GM08714 (cell line): ENCODE measurements around the gene SLC6A5.

Experiments
- H3K4me3 ChIP-seq: fragments of 200-500 bp; sonication (Bioruptor generic); 2 replicates; pipeline ENCODE4 v1.5.1; 2014; ENCODE audit warnings: mild to moderate bottlenecking, low read length, inconsistent platforms
- ZNF274 ChIP-seq: IDR thresholded peaks from 2 replicates; pipeline ENCODE4 v1.6.1; 2012; ENCODE audit warnings: mild to moderate bottlenecking, low read depth, low read length

SLC6A5 gene

DNA sequence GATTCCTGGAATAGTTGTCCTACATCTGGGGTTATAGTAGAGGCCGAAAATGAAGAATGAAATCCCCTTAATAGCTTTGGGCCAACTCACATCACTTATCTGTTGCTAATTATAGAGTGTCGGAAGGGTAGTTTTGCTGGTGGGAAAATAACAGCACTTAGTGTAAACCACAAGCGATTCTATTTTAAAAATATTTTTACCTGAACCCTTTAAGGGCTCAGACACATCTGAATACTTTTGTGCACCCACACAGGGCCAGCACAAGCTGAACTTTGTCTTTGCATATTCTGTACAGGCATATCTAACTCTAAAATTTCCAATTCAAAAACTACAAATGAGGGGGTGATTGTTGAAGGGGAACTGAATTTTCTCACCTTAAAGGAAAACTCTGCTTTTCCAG lies 27.6 kb downstream of the SLC6A5 start:
- no peak for TF ChIP-seq ZNF274

DNA sequence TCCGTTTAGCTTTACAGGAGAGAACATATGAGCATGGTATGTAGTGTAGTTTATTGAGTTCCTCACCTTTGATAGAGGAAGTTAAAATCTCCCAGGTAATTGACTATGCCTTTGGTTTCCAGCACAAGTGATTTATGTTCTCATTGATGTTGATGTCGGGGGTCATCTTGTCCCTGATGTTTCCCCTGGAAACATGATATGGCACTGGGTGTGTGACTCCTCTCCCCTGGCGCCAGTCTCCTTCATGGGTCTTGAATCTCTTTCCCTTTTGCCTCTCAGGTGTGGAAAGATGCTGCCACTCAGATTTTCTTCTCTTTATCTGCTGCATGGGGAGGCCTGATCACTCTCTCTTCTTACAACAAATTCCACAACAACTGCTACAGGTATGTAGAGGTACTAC lies 28.3 kb downstream of the SLC6A5 start:
- H3K4me3 ChIP-seq, result no peak overlapping the region
- no peak for TF ChIP-seq ZNF274

More for the DNA sequence above, 27.6 kb downstream of the SLC6A5 start:
- no peak overlapping the region for H3K4me3 ChIP-seq

DNA sequence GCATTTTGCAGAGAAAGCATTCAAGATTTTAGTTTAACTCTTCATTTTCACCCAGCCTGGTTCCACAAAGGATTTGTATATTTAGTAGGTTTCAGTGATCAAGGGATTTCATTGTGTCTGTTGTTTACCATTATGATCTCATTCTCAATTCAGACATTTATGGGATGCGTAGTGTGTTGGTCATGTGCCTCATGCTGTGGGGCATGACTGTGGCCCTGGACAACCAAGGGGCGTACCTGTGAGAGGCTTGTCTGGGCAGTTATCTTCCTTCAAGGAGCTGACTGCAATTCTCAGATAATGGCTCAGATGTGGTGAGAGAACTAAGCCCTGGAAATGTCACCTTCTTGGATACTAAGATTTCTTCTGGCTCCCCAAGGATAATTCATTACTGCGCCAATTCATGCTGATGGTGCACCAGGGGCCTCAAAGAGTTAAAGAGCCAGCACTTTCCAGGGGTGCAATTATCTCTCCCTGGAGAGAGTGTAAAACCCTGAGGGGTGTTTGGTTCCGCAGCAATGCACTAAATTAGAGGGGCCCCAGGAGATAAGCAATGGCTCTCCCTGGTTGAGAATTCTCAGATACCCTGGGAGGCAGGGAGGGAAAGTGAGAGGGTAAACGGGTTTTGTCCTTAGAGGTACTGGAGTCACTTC lies 32.2 kb downstream of the SLC6A5 start:
- no peak for TF ChIP-seq ZNF274
- no peak overlapping the region for H3K4me3 ChIP-seq

DNA sequence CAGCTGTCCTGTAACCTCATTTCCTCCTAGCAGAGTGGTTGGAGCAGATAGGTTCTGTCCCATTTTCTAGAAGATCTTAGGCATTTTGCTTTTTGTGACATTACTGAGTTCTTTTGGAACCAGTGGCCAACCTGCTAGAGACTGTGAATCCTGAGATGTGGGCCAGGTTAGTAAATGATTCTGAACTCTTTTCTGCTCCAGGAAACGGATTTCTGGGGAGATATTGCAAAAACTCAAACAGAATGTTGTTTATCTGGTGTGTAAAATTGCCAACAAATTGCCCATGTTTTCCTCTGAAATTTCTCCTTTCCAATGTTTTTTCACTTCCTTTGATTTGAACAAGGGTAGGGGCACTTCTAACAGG lies 32.7 kb downstream of the SLC6A5 start:
- no peak for TF ChIP-seq ZNF274
- H3K4me3 ChIP-seq, result no peak overlapping the region

DNA sequence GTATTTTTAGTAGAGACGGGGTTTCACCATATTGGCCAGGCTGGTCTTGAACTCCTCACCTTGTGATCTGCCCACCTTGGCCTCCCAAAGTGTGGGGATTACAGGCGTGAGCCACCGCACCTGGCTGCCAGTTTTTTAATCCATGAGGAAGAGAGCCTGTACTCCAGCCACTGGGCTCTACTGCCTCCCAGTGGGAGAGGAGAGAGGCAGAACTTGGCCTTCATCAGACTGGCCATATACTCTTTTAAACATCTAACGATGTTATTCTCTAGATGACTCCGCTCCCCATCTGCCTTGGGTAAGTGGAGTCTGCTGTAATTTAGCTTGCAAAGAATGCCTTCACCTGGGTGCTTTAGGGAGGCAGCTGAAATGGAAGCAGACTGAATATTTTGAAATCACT lies 34.6 kb downstream of the SLC6A5 start:
- no peak for TF ChIP-seq ZNF274
- no peak overlapping the region for H3K4me3 ChIP-seq

DNA sequence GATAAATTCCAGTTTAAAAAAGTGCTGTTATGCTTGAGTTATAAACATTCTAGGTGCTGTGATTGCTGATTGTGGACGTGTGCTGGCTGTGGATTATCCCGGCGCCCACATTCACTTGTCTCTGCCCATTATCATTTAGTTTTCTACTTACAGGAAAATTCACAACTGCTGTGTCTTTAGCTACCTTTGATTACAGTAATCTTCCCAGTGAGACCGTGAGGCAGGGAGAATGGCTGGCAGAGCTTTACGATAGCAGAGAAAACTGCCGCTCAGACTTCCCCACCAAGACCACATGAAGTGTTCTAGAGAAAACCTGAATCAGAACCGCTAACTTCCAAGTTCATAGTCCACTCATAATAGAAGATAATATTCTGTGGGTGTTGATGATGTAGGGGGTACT lies 35.4 kb downstream of the SLC6A5 start:
- TF ChIP-seq ZNF274, result no peak
- H3K4me3 ChIP-seq, result no peak overlapping the region

DNA sequence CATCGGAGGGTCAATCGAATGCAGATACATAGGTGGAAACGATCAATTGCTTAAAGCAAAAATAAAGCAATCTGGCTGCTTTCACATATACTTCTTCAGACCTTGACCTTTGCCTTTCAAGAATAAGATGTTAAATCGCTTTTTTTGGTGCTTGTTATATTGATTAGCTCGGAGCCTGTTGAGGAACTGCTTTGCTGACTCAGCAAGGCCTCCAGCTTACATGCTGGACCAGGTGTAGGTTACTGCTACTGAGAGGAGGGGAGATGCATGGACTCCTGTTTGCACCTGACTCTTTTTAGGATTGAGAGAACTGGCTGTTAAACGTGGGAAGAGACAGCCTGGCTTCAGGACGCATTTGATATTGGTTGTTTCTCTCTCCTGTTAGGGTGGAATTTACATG lies 38.7 kb downstream of the SLC6A5 start:
- TF ChIP-seq ZNF274, result no peak
- H3K4me3 ChIP-seq, result no peak overlapping the region

DNA sequence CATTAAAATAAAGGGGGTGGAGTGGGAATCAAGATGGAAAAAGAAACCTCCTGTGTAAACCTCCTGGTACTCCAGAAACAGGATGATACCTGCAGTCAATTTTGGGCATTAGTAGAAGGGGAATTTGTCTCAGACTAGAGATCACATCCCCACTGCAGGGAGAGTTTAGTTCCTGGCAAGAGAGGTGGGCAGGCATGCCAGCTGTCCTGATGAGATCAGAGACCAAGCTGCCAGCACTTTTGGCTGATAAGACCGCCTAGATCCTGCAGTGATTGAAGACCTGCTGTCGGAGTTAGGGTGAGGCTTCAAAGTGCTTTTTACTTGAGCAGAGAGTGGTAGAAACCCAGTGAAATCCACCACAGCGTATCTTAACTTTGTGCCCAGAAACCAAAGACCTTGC lies 40.3 kb downstream of the SLC6A5 start:
- no peak for TF ChIP-seq ZNF274

DNA sequence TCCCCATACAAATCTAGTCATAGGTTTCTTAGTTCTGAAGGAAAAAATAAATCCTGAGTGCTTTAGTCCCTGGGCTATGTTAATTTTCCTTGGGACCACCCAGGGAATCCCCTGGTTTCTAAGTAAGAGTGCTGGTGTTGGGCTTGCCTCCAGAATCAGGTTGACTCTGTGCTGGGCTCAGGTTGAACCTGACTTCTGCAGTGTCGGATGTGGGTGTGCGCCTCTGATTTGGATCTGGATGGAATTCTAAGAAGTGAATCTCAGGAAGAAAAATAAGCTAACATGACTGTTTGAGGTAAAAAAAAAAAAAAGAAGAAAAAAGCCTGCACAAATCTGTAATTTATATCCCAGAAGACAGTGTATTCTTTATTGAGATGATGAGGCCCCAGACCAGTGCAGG lies 41.0 kb downstream of the SLC6A5 start:
- H3K4me3 ChIP-seq, result no peak overlapping the region
- no peak for TF ChIP-seq ZNF274

More for the DNA sequence above, 40.3 kb downstream of the SLC6A5 start:
- no peak overlapping the region for H3K4me3 ChIP-seq

DNA sequence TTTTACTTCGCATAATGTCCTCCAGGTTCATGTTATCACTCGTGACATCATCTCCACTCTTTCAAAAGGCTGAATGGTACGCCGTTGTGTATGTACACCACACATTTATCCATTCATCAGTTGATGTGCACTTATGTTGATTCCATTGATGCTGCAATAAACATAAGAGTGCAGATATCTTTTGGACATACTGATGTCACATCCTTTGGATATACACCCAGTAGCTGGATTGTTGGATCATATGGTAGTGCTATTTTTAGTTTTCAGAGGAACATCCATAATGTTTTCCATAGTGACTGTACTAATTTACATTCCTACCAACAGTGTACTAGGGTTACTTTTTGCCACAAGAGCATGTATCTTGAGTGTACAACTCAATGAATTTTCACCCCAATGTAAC lies 45.0 kb downstream of the SLC6A5 start:
- H3K4me3 ChIP-seq, result no peak overlapping the region
- TF ChIP-seq ZNF274, result no peak

DNA sequence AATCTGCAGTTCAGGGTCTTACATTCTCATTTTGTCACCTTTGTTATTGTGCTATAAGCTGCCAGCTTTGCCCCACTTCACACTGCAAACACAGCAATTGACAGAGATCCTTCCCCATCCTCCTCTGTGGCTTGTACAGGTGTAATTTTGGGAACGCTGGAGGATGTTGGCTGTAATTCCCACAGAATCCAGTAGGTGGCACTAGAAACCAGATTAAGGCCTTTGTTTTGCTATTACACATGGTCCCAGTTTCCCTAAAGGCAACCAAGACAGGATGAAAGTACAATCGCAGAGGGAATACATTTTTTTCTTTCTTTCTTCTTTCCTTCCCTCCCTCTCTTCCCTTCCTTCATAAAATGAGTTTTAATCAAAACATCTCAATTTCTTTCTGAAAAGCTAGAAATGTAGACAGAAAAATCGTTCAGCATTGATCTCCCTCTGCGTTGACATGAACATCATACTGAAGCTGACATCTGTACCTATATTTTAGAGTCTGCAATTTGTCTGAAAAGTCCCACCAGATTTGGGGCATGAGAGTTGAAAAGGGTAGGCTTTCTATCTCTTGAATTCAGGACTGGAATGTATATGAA lies 48.7 kb downstream of the SLC6A5 start:
- no peak for TF ChIP-seq ZNF274
- no peak overlapping the region for H3K4me3 ChIP-seq

DNA sequence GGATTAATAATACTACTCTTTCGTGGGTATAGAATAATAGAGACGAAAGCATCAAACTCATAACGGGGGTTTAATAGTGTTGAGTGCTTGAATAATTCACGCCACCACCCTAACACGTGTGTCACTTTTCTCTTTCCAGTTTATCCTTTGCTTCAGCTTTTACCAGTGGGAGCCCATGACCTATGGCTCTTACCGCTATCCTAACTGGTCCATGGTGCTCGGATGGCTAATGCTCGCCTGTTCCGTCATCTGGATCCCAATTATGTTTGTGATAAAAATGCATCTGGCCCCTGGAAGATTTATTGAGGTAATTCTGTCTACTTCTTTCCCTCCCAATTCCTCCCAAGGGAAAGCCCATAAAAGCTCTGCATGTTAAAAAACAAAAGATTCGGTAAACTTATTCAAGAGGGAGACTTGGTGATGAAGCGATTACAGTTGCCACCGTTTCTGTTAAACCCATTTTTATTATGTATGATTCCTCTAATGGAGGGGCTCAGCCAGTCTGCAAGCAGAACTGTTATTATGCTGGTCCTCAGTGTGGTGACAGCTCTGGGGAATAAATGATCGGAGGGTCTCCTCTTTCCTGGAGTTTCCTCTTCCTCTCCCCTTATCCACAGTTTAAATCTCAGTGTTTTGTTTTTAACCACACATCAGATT lies 52.9 kb downstream of the SLC6A5 start:
- H3K4me3 ChIP-seq, result no peak overlapping the region
- no peak for TF ChIP-seq ZNF274

DNA sequence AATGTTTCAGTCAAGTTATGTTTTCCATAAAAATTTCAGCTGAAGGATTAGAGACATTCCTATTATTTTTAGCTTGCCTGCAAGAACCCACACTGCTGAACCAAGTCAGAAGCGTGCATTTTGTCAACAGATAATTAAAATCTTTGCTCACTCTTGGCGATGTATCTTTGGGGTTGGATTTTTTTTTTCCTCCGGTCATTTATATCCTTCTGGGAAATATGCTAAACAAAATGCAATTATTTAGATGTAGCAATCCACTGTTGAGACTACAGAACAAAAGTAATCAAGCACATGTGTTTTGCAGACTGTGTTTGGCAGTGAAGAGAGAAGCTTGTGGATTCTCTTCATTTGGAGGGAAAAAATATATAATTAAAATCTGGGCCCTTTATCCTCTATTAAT lies 54.6 kb downstream of the SLC6A5 start:
- no peak overlapping the region for H3K4me3 ChIP-seq
- no peak for TF ChIP-seq ZNF274

DNA sequence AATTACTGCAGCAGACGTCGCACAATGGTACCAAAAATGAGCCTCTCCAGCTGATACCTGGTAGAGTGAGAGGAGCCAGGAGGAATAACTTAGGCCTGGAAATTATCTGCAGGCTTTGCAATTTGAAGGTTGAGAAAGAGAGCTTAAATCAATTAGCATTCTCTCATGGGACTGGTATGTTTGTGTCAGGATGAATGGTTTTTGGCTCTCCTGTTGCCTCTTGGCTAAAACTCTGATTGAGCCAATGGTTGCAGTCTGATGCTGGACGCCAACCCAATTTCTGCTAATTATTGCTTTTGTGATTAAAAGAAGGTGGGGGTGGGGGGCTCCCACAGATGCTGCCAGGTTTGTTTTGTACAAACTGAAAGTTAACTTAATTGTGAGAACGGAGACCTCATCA lies 57.5 kb downstream of the SLC6A5 start:
- TF ChIP-seq ZNF274, result no peak
- H3K4me3 ChIP-seq, result no peak overlapping the region

DNA sequence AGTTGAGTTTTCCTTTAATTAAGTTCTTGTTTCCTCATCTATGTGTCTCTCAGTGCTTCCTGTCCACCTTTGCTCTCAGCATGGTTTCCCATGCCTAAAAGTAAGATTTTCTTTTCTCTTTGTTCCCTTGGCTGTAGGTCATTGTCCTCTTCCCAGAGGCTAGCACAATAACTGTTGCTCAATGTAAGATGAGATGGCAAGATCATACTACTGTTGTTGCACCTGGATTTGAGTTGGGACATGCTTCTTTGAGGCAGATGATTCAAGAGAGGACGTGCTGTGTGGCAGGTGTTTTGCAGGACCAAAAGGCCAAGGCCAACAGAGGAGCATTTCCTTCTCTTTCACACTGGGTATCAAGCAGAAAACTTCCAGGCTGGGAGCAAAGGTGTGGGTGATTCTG lies 58.7 kb downstream of the SLC6A5 start:
- no peak for TF ChIP-seq ZNF274
- no peak overlapping the region for H3K4me3 ChIP-seq
